HepG2 (cell line): ENCODE measurements around the gene GGPS1. TPM values are rescaled to one million over a fixed set of nuclear protein-coding genes. Genes with fewer than 3 reads are reported as not detected.

ENCODE experiments used
- ATAC-seq: fragments of 200-7000 bp; cut with Tn5 transposase; 3 replicates; pipeline ENCODE4 v1.9.1; 2020; ENCODE audit warnings: mild to moderate bottlenecking, moderate library complexity
- BruUV-seq: library from RNA; stranded (reverse); fragments of 400-500 nt; replicated peaks from 2 replicates; lab custom pipeline; 2021; lab: Mats Ljungman, UMichigan
- CTCF ChIA-PET: fragments of 300-600 bp; formaldehyde crosslinking; extraction: SDS; loops from one replicate; lab custom pipeline; 2021; ENCODE audit warnings: low total read pairs, inconsistent platforms, low intra/inter-chr PET ratio; lab: Yijun Ruan, JAX
- POLR2A ChIA-PET: fragments of 350-600 bp; sonication (Branson Sonifier 250); formaldehyde crosslinking; loops from one replicate; lab custom pipeline; 2020; ENCODE audit warnings: antibody characterized with exemption, inconsistent platforms; lab: Yijun Ruan, JAX
- DNase-seq: peaks from one replicate; pipeline ENCODE4 v3.0.0-alpha.2; 2015; ENCODE audit warnings: low spot score
- FAIRE-seq: peaks from 3 replicates; lab custom pipeline; 2011; peaks lifted over from hg19 to GRCh38; lab: Jason Lieb, UNC
- H2AFZ ChIP-seq: one replicate; pipeline ENCODE4 v1.6.1; 2011; ENCODE audit warnings: low read length, inconsistent platforms
- H3K27ac ChIP-seq: fragments of 300-600 bp; 3 replicates; pipeline ENCODE4 v1.8.0; 2011; ENCODE audit warnings: mixed run types, mild to moderate bottlenecking, mixed read lengths, low read length, inconsistent platforms; ENCODE audit not compliant: insufficient read depth; ENCODE audit errors: extremely low read length
- H3K27me3 ChIP-seq, 2 experiments: fragments of 200-600 bp in 1 of 2; 2 replicates in 1 of 2; 3 replicates in 1 of 2; pipeline versions ENCODE4 v1.6.0 to v1.8.0; 2011; ENCODE audit warnings: low read length in 2 of 2, mild to moderate bottlenecking in 2 of 2, moderate library complexity in 2 of 2, inconsistent platforms in 1 of 2; ENCODE audit not compliant: insufficient read depth in 2 of 2, control insufficient read depth in 1 of 2
- H3K36me3 ChIP-seq, 2 experiments: fragments of 200-600 bp in 1 of 2; replicated peaks in 1 of 2; 2 replicates in 1 of 2; 3 replicates in 1 of 2; pipeline versions ENCODE4 v1.5.1 to v1.8.0; 2011; ENCODE audit warnings: low read length in 2 of 2, inconsistent platforms in 1 of 2; ENCODE audit not compliant: insufficient read depth in 2 of 2, control insufficient read depth in 1 of 2
- H3K4me1 ChIP-seq: 2 replicates; pipeline ENCODE4 v1.5.1; 2012; ENCODE audit warnings: low read length, inconsistent platforms; ENCODE audit not compliant: insufficient read depth
- H3K4me2 ChIP-seq: 2 replicates; pipeline ENCODE4 v1.6.0; 2011; ENCODE audit warnings: low read depth, low read length, inconsistent platforms
- H3K4me3 ChIP-seq, 3 experiments: fragments of 200-600 bp in 1 of 3; sonication (generic), shearing (Covaris generic) in 1 of 3; replicated peaks in 1 of 3; 2 replicates each; pipeline ENCODE4 v1.5.1; 2011 to 2016; ENCODE audit warnings: low read length in 3 of 3, inconsistent platforms in 2 of 3, low read depth in 2 of 3, mild to moderate bottlenecking in 2 of 3, control low read depth in 1 of 3, mixed read lengths in 1 of 3; ENCODE audit not compliant: insufficient read depth in 1 of 3
- H3K79me2 ChIP-seq: one replicate; pipeline ENCODE4 v1.6.1; 2011; ENCODE audit warnings: low read length, inconsistent platforms; ENCODE audit not compliant: insufficient read depth
- H3K9ac ChIP-seq: 2 replicates; pipeline ENCODE4 v1.6.0; 2011; ENCODE audit warnings: mild to moderate bottlenecking, low read depth, low read length, inconsistent platforms; ENCODE audit not compliant: insufficient read depth
- H3K9me3 ChIP-seq: 2 replicates; pipeline ENCODE4 v1.5.1; 2012; ENCODE audit warnings: mild to moderate bottlenecking, low read length
- H4K20me1 ChIP-seq: 2 replicates; pipeline ENCODE4 v1.6.0; 2011; ENCODE audit warnings: inconsistent platforms, mild to moderate bottlenecking, low read length, moderate library complexity; ENCODE audit not compliant: insufficient read depth
- FOXK2 ChIP-seq: fragments of 450-650 bp; IDR thresholded peaks from 2 replicates; pipeline ENCODE4 v1.6.1; 2016
- KLF16 ChIP-seq, 2 experiments: sonication (generic) in 1 of 2; formaldehyde crosslinking in 1 of 2; IDR thresholded peaks; 2 replicates each; pipeline versions ENCODE4 v1.6.1 to v1.8.0; 2016 to 2023; ENCODE audit warnings: missing genetic modification reagents in 2 of 2, missing compliant biosample characterization in 1 of 2
- MBD4 ChIP-seq: IDR thresholded peaks from 2 replicates; pipeline ENCODE4 v1.6.1; 2012; ENCODE audit warnings: low read length, inconsistent platforms, borderline replicate concordance
- RARG ChIP-seq: sonication (generic); formaldehyde crosslinking; IDR thresholded peaks from 2 replicates; pipeline ENCODE4 v1.4.0; 2020; ENCODE audit warnings: low read depth, mild to moderate bottlenecking, missing genetic modification reagents
- SKI ChIP-seq: fragments of 450-650 bp; IDR thresholded peaks from one replicate; pipeline ENCODE4 v1.6.1; 2018; ENCODE audit warnings: mild to moderate bottlenecking; ENCODE audit not compliant: partially characterized antibody
- SRF ChIP-seq: IDR thresholded peaks from 2 replicates; pipeline ENCODE4 v1.6.1; 2011; ENCODE audit warnings: mild to moderate bottlenecking, low read depth, low read length, moderate library complexity
- SRSF4 ChIP-seq: fragments of 200-400 bp; formaldehyde crosslinking; IDR thresholded peaks from one replicate; pipeline ENCODE4 v1.6.1; 2018; ENCODE audit warnings: mild to moderate bottlenecking, low read depth, low read length, moderate library complexity; ENCODE audit not compliant: poor library complexity, severe bottlenecking
- YEATS4 ChIP-seq: sonication (generic); formaldehyde crosslinking; IDR thresholded peaks from 2 replicates; pipeline ENCODE4 v1.4.0; 2020; ENCODE audit warnings: missing genetic modification reagents, borderline replicate concordance
- ZFP36L2 ChIP-seq: sonication (generic); formaldehyde crosslinking; IDR thresholded peaks from 2 replicates; pipeline ENCODE4 v1.4.0; 2020; ENCODE audit warnings: missing genetic modification reagents
- ZMYM2 ChIP-seq: sonication (generic); formaldehyde crosslinking; IDR thresholded peaks from 2 replicates; pipeline ENCODE4 v1.8.0; 2022; ENCODE audit warnings: mild to moderate bottlenecking, missing genetic modification reagents
- ZNF264 ChIP-seq: sonication (generic); formaldehyde crosslinking; IDR thresholded peaks from 2 replicates; pipeline ENCODE4 v1.4.0; 2020; ENCODE audit warnings: missing genetic modification reagents
- ZNF780A ChIP-seq: sonication (generic); formaldehyde crosslinking; IDR thresholded peaks from 2 replicates; pipeline ENCODE4 v1.8.0; 2022; ENCODE audit warnings: mild to moderate bottlenecking, missing genetic modification reagents, moderate library complexity
- ZNF850 ChIP-seq: sonication (generic); formaldehyde crosslinking; conservative IDR thresholded peaks from 2 replicates; pipeline ENCODE4 v1.9.0; 2021; ENCODE audit warnings: mild to moderate bottlenecking, missing genetic modification reagents
- ZNF883 ChIP-seq: sonication (generic); formaldehyde crosslinking; IDR thresholded peaks from 2 replicates; pipeline ENCODE4 v1.5.1; 2020; ENCODE audit warnings: mild to moderate bottlenecking, missing genetic modification reagents; ENCODE audit errors: not compliant biosample characterization
- WGBS: methylation state at CpG from one replicate; pipeline ENCODE4 v1.1.6; 2017; ENCODE audit warnings: low lambda C conversion rate; 5-methylcytosine and 5-hydroxymethylcytosine counted together
- in situ Hi-C: cut with HindIII; loops from 2 replicates; pipeline ENCODE4 v1.10.0; 2017; ENCODE audit warnings: low pct_unique_long_range_greater_than_20kb; ENCODE audit not compliant: extremely low pct_ligation_motif_present
- intact Hi-C: fragments of 100-400 bp; cut with micrococcal nuclease; formaldehyde crosslinking; loops from one replicate; pipeline ENCODE4 v1.10.0; 2022; ENCODE audit not compliant: unreplicated experiment
- polyA plus RNA-seq, 8 experiments: library from polyadenylated mRNA; depleted of rRNA in 3 of 8; stranded (reverse) in 7 of 8; unstranded in 1 of 8; fragments of >200 nt; fragmentation: Illumina TruSeq in 4 of 8; extraction: Trizol in 4 of 8; gene quantifications; 2 replicates each; pipeline versions ENCODE4 v1.2.1 to v1.2.3, GENCODE V29; 2011 to 2016; ENCODE audit warnings: low read depth in 4 of 8, missing spikeins in 1 of 8, mixed read lengths in 1 of 8; ENCODE audit not compliant: insufficient read depth in 1 of 8
- total RNA-seq, 5 experiments: library from RNA; depleted of rRNA; stranded (reverse); fragments of >200 nt; fragmentation: Illumina TruSeq; extraction: Trizol; gene quantifications; 2 replicates each; pipeline ENCODE4 v1.2.3, GENCODE V29; 2016; ENCODE audit warnings: low read depth in 1 of 5
- TF ChIP-seq, protein P1 (sequence below): sonication (generic); formaldehyde crosslinking; IDR thresholded peaks from 2 replicates; pipeline ENCODE4 v1.5.1; 2020; ENCODE audit warnings: missing genetic modification reagents, mild to moderate bottlenecking, borderline replicate concordance
- TF ChIP-seq, protein P2 (sequence below): IDR thresholded peaks from 2 replicates; pipeline ENCODE4 v1.6.1; 2016; ENCODE audit warnings: missing biosample characterization, missing genetic modification reagents, low read depth
- TF ChIP-seq, protein P3 (sequence below): sonication (generic); formaldehyde crosslinking; IDR thresholded peaks from 2 replicates; pipeline ENCODE4 v1.5.1; 2020; ENCODE audit warnings: mild to moderate bottlenecking, missing genetic modification reagents

Gene GGPS1
- total and polyA plus RNA-seq, 2 of the 13 experiments (the other 11 are each of a cell fraction or from before 2014, with no cell fraction given) = 28.8 to 42.6 TPM

DNA sequence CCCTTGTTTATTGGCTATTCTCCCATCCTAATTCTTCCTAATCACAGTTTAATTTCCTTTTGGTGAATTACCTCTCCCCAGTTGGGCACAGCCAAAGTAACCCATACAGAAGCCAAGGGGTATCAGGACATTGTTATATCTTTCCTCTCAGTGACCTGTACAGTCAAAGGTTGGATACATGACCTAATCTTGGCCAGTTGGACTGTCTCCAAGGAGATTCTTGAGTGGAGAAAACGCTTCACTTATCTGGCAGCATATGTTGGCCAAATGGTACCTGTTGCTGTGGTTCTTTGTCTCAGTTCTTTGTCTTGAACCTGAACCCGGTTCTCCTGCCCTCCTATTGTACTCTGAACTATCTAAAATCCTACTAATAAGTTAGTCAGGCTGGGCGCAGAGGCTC, 23.5 kb downstream of the GGPS1 start:
- FAIRE-seq = no peak
- DNase-seq = no peak
- 57% methylated on average over 3 of the region's 3 CpGs for WGBS
- TF ChIP-seq YEATS4 (CRISPR knock-in tag) = no peak
- no peak for TF ChIP-seq MBD4
- no peak for TF ChIP-seq SRF
- TF ChIP-seq KLF16 (CRISPR knock-in tag; IDR thresholded peaks at IDR 0.05) = no peak
- no peak for TF ChIP-seq FOXK2
- no peak for TF ChIP-seq ZMYM2 (CRISPR knock-in tag)
- TF ChIP-seq, protein P1, sequence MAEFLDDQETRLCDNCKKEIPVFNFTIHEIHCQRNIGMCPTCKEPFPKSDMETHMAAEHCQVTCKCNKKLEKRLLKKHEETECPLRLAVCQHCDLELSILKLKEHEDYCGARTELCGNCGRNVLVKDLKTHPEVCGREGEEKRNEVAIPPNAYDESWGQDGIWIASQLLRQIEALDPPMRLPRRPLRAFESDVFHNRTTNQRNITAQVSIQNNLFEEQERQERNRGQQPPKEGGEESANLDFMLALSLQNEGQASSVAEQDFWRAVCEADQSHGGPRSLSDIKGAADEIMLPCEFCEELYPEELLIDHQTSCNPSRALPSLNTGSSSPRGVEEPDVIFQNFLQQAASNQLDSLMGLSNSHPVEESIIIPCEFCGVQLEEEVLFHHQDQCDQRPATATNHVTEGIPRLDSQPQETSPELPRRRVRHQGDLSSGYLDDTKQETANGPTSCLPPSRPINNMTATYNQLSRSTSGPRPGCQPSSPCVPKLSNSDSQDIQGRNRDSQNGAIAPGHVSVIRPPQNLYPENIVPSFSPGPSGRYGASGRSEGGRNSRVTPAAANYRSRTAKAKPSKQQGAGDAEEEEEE (CRISPR knock-in tag) = no peak
- no peak for TF ChIP-seq ZNF883
- TF ChIP-seq ZFP36L2 = no peak
- TF ChIP-seq SRSF4 = no peak
- TF ChIP-seq ZNF264 = no peak
- TF ChIP-seq, protein P2, sequence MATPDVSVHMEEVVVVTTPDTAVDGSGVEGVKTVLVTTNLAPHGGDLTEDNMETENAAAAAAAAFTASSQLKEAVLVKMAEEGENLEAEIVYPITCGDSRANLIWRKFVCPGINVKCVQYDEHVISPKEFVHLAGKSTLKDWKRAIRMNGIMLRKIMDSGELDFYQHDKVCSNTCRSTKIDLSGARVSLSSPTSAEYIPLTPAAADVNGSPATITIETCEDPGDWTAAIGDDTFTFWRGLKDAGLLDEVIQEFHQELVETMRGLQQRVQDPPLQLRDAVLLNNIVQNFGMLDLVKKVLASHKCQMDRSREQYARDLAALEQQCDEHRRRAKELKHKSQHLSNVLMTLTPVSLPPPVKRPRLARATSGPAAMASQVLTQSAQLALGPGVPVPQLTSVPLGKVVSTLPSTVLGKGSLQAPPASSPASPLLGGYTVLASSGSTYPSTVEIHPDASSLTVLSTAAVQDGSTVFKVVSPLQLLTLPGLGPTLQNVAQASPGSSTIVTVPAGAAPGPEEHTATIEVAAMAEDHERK = no peak
- TF ChIP-seq, protein P3, sequence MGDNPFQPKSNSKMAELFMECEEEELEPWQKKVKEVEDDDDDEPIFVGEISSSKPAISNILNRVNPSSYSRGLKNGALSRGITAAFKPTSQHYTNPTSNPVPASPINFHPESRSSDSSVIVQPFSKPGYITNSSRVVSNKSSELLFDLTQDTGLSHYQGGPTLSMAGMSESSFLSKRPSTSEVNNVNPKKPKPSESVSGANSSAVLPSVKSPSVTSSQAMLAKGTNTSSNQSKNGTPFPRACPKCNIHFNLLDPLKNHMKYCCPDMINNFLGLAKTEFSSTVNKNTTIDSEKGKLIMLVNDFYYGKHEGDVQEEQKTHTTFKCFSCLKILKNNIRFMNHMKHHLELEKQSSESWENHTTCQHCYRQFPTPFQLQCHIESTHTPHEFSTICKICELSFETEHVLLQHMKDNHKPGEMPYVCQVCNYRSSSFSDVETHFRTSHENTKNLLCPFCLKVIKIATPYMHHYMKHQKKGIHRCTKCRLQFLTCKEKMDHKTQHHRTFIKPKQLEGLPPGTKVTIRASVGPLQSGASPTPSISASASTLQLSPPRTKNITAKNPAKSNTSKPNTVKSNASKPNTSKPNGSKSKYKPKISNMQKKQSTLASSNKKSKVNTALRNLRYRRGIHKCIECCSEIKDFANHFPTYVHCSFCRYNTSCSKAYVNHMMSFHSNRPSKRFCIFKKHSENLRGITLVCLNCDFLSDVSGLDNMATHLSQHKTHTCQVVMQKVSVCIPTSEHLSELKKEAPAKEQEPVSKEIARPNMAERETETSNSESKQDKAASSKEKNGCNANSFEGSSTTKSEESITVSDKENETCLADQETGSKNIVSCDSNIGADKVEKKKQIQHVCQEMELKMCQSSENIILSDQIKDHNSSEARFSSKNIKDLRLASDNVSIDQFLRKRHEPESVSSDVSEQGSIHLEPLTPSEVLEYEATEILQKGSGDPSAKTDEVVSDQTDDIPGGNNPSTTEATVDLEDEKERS (CRISPR knock-in tag) = no peak
- TF ChIP-seq ZNF780A (CRISPR knock-in tag) = no peak
- no peak for TF ChIP-seq ZNF850 (CRISPR knock-in tag)
- TF ChIP-seq RARG (CRISPR knock-in tag) = no peak
- no peak for TF ChIP-seq SKI
- H3K9ac ChIP-seq = no peak overlapping the region
- H3K4me2 ChIP-seq = no peak overlapping the region
- ChIA-PET POLR2A (no interaction called here), CTCF (no interaction called here)
- BruUV-seq = no TSS peak
- H3K79me2 ChIP-seq = no peaks in the 10 kb centered on the region
- ATAC-seq = no peak
- H3K27ac ChIP-seq = no peak overlapping the region
- H3K4me1 ChIP-seq = no peaks in the 10 kb centered on the region; the same call in 1 of the 2 replicates
- H3K9me3 ChIP-seq = no peaks in the 10 kb centered on the region
- H4K20me1 ChIP-seq = no peaks in the 10 kb centered on the region
- intact Hi-C loops = no loop called here
- no peak overlapping the region for H2AFZ ChIP-seq
- in situ Hi-C loops = no loop called here
- H3K27me3 ChIP-seq = no peaks in the 10 kb centered on the region
- H3K36me3 ChIP-seq = no peaks in the 10 kb centered on the region
- H3K4me3 ChIP-seq = no peak overlapping the region
